ENCODE measurements around the gene HMGB2.

HMGB2 gene

DNA sequence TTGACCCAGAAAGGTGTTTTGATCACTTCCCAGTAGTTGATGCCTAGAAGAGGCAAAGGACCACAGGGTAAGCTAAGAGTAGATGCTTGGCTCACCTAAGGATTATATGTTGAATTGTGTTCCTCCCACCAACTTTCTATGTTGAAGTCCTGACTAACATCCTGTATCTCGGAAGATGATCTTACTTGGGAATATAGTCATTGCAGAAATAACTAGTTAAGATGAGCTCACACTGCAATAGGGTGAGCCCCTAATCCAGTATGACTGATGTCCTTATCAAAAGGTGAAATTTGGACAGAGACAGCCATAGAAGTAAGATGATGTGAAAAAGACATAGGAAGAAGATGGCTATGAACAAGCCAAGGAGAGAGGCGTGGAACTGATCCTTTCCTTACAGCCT, 3.3 kb upstream of the HMGB2 start:
- intact Hi-C loops (cut with DNase I), result no loop called here
- no peak for DNase-seq

DNA sequence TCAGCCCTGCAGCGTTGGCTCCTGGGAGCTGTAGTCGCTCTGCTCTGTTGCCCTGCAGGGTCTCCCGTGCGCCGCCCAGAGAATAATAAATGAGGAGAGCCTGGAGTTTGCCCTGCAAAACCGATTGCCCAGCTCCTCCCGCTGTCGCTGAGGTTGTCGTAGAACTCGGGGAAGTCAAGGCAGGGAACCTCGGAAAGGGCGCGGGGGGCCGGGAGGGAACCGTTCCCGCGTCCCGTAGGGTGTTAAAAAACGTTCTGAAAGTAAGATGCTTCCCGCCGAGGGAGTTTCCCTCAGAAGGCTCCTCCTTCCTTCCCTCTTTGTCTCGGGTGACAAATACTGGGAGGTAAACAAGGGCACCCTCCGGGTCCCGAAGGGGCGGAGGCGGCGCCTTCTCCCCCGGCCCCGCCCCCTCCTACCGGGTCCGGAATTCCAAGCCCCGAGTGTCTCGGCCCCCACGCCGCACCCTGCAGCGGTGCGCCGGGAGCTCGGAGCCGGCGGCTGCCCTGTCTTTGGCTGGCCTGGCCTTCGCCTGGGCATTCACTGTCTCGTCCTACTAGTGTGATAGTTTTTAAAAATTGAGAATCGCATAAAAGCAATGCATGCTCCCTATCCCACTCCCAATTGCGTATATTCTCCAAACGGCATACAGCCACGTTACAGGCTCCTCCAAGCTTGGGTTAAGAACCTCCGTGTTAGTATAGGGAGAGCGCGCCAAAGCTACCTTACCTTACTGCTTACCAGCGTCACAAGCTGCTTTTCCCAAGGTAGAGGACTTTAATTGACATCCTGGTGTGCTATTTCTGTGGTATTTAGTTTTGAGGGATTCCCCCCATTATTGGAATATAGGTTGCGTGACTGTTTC, 964 bp upstream of the HMGB2 start:
- intact Hi-C loops (cut with DNase I), result loop anchor here (1.0 kb wide), 1 partner anchor 35 kb away; the partner anchor contains the start of gene SAP30
- peak in 9 of 10 donors; percentile 18 to 91 (median 31) for DNase-seq

DNA sequence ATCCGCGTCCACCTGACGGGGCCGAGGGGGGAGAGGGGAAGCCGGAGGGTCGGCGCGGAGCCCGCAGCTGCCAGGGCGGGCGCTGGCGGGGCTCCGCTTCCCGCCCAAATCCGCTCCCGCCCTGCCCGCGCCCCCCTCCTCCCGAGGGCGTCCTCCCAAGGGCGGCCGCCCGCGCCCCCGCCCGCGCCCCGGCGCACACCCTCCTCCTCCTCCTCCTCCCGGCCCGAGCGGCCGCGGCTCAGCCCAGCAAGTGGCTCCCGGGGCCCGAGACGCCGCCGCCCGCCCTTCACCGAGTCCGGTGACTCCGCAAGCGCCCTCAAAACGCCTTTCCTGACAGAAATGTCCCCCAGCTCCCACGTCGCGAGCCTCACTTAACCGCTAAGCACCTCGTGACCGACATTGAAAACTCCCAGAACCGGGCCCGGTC, 487 bp downstream of the HMGB2 start:
- peak; percentile 30 to 91 (median 44) for DNase-seq
- intact Hi-C loops (cut with DNase I), result loop anchor here (1.0 kb wide), 1 partner anchor 37 kb away; the partner anchor contains the start of gene SAP30

GRCh38 chr4:173332963-173333657, 1.0 kb downstream of the HMGB2 start:
- intact Hi-C loops (cut with DNase I), result no loop called here

GRCh38 chr4:173332021-173332487, 2.1 kb downstream of the HMGB2 start:
- DNase-seq, result no peak
- intact Hi-C loops (cut with DNase I), result no loop called here

More at GRCh38 chr4:173332963-173333657, 1.0 kb downstream of the HMGB2 start:
- peak in 1 of 10 donors; percentile 11 for DNase-seq

- intact Hi-C loops (cut with DNase I), result no loop called here
These were observed 3.6 kb downstream of the HMGB2 start for GRCh38 chr4:173330590-173330989.

GRCh38 chr4:173328236-173328901, 5.8 kb downstream of the HMGB2 start:
- intact Hi-C loops (cut with DNase I), result no loop called here
- DNase-seq, result no peak

More at GRCh38 chr4:173330590-173330989, 3.6 kb downstream of the HMGB2 start:
- DNase-seq, result no peak

- DNase-seq, result no peak
- intact Hi-C loops (cut with DNase I), result no loop called here
These were observed 9.0 kb downstream of the HMGB2 start for GRCh38 chr4:173325007-173325736.

- no peak for DNase-seq
- intact Hi-C loops (cut with DNase I), result loop anchor here (1.0 to 5.0 kb wide), 2 partner anchors 98 to 173 kb away; no protein-coding TSS in a partner anchor
These were observed 14.5 kb downstream of the HMGB2 start for GRCh38 chr4:173319696-173320095.

DNA sequence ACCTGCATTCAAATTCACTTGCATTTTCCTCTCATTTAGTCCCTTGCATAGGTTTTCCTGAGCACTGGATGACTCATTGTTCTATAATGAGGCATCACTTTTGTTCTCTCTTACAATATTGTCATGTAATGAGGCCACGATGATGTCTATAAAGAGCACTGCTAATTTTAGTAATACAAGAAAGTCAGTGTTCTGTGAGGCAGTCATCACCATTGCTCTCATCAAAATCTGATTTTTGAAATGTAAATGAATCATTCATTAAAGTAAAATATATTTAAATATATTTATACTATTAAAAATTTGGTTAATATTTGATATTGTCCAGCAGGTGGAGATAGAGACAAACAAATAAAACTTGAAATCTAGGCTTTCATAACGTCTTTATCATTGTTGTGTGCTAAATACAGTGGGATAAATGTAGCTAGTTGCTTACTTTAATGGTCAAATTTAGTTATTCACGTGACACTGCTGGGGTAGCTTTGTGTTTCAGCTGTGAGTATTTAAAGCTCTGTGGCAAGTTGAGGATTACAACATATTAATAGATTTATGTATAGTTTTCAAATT, 15.4 kb downstream of the HMGB2 start:
- intact Hi-C loops (cut with DNase I), result loop anchor here (1.0 to 5.0 kb wide), 2 partner anchors 99 to 174 kb away; no protein-coding TSS in a partner anchor
- DNase-seq, result no peak

DNA sequence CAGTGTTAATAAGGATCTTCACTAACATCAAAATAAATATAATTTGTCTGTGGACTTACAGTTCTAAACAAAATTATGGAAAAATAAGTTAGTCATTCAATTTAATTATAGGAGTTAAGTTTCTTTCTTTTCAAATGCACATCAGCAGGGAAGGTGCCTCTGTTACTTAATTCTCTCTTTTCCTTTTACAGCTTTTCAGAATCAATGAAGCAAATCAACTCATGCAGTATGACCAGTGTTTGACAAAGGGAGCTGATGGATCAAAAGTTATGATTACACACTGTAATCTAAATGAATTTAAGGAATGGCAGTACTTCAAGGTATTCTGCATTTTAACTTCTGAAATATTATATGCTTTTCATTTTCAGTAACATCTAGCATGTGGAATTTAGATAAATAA, 15.9 kb downstream of the HMGB2 start:
- intact Hi-C loops (cut with DNase I), result loop anchor here (5.0 kb wide), 1 partner anchor 174 kb away; no protein-coding TSS in a partner anchor
- no peak for DNase-seq

DNA sequence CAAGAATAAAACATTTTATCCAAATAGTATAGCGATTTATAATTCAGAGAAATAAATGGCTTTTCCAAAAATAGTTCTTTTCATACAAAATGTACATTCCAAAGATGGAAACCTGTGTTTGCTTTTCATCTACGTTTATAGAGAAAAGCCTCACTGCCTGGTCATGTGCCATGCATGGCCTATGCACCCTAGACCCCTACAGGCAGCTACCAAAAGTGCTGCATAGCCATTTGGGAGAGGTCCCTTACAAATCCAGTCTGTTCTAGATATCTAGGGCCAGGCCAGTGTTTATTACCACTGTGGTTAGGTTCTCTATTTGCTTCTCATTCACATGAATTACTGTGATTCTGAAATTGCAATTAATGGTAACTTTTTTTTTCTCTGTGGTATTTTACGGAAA, 17.2 kb downstream of the HMGB2 start:
- intact Hi-C loops (cut with DNase I), result loop anchor here (5.0 kb wide), 1 partner anchor 175 kb away; no protein-coding TSS in a partner anchor
- DNase-seq, result no peak

DNA sequence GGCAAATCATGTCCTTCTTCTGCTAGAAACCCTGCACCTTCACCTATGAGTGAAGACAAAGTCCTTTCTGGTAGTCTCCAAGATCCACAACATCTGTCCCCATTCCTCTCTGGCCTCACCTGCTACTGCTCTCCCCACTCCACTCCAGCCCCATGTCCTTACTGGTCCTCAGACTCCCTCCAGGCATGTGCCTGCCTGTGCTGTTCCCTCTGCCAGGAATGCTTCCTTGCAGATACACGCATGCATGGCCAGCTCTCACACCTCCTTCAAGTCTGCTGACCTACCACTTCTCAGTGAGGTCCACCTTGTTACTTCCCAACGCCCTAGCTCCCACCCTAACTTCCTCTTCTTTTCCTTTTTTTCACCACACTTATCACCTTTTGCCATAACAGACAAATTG, 18.1 kb downstream of the HMGB2 start:
- intact Hi-C loops (cut with DNase I), result loop anchor here (5.0 kb wide), 1 partner anchor 176 kb away; no protein-coding TSS in a partner anchor
- no peak for DNase-seq

GRCh38 chr4:173314715-173315114, 19.4 kb downstream of the HMGB2 start:
- intact Hi-C loops (cut with DNase I), result loop anchor here (5.0 kb wide), 1 partner anchor 178 kb away; no protein-coding TSS in a partner anchor
- DNase-seq, result no peak

DNA sequence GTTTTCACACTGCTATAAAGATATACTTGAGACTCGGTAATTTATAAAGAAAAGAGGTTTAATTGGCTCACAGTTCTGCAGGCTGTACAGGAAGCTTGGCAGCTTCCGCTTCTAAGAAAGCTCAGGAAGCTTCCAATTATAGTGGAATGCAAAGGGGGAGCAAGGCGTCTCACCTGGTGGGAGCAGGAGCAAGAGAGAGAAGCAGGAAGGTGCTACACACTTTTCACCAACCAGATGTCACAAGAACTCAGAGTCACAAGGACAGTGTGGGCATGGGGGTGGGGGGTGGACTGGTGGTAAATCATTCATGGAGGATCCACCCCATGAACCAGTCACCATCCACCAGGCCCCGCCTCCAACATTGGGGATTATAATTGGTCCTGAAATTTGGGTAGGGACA, 22.8 kb downstream of the HMGB2 start:
- no peak for DNase-seq
- intact Hi-C loops (cut with DNase I), result no loop called here

- no peak for DNase-seq
- intact Hi-C loops (cut with DNase I), result no loop called here
These were observed 26.4 kb downstream of the HMGB2 start for GRCh38 chr4:173307778-173308177.

- DNase-seq, result no peak
- intact Hi-C loops (cut with DNase I), result loop anchor here (2.0 kb wide), 1 partner anchor 289 kb away; no protein-coding TSS in a partner anchor
These were observed 32.5 kb downstream of the HMGB2 start for GRCh38 chr4:173301518-173302201.

- intact Hi-C loops (cut with DNase I), result no loop called here
- DNase-seq, result no peak
These were observed 39.7 kb downstream of the HMGB2 start for GRCh38 chr4:173294444-173294843.

DNA sequence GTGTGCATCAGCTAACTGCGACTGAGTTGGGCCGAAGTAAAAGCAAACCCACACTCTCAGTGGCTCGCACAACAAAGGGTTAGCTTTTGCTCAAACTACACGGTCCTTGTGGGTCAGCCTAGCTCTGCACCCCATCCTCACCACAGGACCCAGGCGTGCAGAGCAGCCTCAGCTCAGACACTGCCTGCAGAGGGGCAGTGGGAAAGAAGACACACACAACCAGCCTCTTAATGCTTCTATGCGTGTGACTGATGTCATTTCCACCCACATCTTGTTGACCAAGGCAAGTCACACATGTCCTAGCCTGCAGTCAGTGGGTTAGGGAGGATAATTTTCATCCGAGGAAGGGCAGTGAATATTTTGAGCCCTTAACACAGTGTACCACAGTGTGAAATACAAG, 40.5 kb downstream of the HMGB2 start:
- no peak for DNase-seq
- intact Hi-C loops (cut with DNase I), result no loop called here
